ENCODE measurements around the gene WDR36. TPM values are rescaled to one million over a fixed set of nuclear protein-coding genes. Genes with fewer than 3 reads are reported as not detected.

Gene WDR36
- polyA plus RNA-seq, 1 experiment = 8.5 TPM

DNA sequence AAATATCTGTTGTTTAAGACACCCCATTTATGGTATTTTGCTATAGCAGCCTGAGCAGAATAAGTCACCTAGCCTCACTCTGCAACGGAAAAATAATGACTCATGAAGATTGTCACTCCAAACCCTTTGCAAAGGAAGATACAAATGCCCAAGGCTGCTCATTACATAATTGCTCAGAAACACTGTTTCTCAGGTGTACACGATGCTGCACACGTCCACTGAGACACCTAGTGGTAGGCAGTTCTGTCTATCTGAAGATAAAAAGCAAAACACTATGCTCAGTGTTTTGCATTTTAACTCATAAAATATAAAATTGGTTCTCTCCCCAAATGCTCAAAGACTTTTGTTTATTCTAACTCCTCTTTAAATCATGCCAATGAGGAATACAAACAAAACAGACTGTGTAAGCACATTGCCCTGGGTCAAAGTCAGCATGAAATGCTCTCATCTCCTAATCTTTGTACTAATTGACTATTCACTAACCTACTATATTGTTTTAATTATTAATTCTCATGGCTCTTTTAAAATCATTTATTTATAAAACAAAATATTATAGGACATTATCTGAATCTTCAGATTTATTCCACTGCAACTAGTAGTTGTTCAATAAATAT is 28.3 kb upstream of the WDR36 start:
- Histone ChIP-seq H3K4me3 (ENCODE audit: low read depth, low read length) (no peak overlapping the region), H3K36me3 (ENCODE audit: control insufficient read depth, insufficient read depth, low read length) (no peaks in the 10 kb centered on the region), H3K27me3 (ENCODE audit: control insufficient read depth, insufficient read depth, low read length) (no peaks in the 10 kb centered on the region; the same call in 1 of the 2 replicates)
- ChIA-PET CTCF (no interaction called here), POLR2A (no interaction called here)
- DNase-seq (ENCODE audit: low read depth) = no peak
- TF ChIP-seq, protein P1, sequence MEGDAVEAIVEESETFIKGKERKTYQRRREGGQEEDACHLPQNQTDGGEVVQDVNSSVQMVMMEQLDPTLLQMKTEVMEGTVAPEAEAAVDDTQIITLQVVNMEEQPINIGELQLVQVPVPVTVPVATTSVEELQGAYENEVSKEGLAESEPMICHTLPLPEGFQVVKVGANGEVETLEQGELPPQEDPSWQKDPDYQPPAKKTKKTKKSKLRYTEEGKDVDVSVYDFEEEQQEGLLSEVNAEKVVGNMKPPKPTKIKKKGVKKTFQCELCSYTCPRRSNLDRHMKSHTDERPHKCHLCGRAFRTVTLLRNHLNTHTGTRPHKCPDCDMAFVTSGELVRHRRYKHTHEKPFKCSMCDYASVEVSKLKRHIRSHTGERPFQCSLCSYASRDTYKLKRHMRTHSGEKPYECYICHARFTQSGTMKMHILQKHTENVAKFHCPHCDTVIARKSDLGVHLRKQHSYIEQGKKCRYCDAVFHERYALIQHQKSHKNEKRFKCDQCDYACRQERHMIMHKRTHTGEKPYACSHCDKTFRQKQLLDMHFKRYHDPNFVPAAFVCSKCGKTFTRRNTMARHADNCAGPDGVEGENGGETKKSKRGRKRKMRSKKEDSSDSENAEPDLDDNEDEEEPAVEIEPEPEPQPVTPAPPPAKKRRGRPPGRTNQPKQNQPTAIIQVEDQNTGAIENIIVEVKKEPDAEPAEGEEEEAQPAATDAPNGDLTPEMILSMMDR (IDR thresholded peaks at IDR 0.05; ENCODE audit: insufficient read depth, low read depth, low read length) = peak; percentile 48

DNA sequence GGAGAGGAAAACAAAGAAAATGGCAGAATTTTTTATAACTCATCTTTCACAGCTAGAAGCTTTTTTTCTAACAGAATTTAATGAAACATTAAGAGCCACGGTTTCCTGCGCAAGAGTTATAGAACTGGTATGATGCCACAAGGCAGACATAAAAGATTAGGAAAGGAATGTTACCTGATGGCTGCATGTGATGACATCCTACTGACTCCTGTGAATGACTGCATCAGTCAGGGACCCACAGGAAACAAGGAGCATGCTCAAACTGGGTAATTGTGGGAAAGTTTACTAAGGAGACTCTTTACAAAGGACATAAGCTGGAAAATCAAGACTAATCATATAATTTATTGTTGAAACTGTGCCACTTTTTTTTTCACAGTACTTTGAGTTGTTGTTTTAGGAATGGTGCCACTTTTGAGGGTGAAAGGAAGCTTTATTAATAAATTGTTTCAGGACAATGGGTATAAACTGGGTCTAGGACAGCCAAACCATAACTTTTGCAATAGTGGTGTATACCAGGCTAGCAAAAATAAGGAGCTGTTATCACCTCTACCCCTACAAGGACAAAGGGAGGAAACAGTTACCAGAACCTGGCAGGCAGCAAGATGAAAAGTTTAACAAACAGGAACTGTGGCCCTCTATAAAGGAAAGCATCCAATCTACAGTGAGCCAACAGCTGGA is 25.7 kb upstream of the WDR36 start:
- DNase-seq (ENCODE audit: low read depth) = no peak
- POLR2A ChIA-PET = no interaction called here
- CTCF ChIA-PET = no interaction called here
- TF ChIP-seq, protein P1 (IDR thresholded peaks at IDR 0.05; ENCODE audit: insufficient read depth, low read depth, low read length) = no peak
- Histone ChIP-seq H3K36me3 (ENCODE audit: control insufficient read depth, insufficient read depth, low read length) (no peaks in the 10 kb centered on the region), H3K27me3 (ENCODE audit: control insufficient read depth, insufficient read depth, low read length) (peaks cover 10% of the 10 kb centered on the region), H3K4me3 (ENCODE audit: low read depth, low read length) (no peak overlapping the region)

DNA sequence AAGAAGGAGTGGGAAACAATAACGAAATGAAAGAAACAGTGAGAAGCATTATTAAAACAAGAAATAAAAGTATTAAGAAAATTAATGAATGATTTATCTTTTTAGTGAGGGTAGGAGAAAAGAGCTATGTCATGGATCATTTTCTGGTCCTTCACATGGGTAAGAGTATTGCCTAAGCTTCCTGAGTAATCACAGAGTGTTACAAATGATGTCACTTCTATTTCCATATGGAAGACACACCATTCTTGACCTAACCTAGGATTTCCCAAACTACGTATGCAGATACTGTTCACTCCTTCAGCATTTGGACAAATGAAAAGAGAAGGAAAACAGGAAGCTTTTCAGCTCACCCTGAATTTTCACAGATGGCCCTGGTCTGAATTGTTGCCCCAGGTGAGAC is 23.9 kb upstream of the WDR36 start:
- TF ChIP-seq, protein P1 (IDR thresholded peaks at IDR 0.05; ENCODE audit: insufficient read depth, low read depth, low read length) = no peak
- DNase-seq (ENCODE audit: low read depth) = no peak
- ChIA-PET POLR2A (no interaction called here), CTCF (no interaction called here)
- Histone ChIP-seq H3K27me3 (ENCODE audit: control insufficient read depth, insufficient read depth, low read length) (peaks cover 20% of the 10 kb centered on the region), H3K36me3 (ENCODE audit: control insufficient read depth, insufficient read depth, low read length) (no peaks in the 10 kb centered on the region), H3K4me3 (ENCODE audit: low read depth, low read length) (no peak overlapping the region)

DNA sequence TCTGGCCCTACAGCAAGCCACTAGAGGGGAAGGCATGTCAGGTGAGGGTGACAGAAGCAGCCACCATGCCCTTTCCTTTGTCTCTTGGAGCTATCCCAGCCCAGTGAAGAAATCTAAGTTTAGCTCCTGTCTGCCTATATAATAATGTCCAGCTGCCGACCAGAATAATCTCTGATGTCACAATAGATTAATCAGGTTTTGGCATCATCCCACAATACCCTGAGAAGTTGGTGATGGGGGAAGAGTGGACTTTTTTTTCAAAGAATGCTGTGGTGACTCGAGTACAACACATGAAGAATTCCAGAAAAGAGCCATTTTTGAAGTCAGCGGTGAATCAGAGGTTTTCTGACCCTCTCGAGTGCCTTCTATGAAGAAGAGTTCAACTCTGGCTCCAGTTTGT is 22.3 kb upstream of the WDR36 start:
- ChIA-PET POLR2A (no interaction called here), CTCF (interaction anchor here (1.6 kb wide), 1 partner anchor 12 kb away, joined by 3 read pairs; no protein-coding TSS in a partner anchor)

More for the DNA sequence above, 22.3 kb upstream of the WDR36 start:
- TF ChIP-seq, protein P1 (IDR thresholded peaks at IDR 0.05; ENCODE audit: insufficient read depth, low read depth, low read length) = no peak
- H3K27me3 ChIP-seq (ENCODE audit: control insufficient read depth, insufficient read depth, low read length) = peaks cover 20% of the 10 kb centered on the region
- no peaks in the 10 kb centered on the region for H3K36me3 ChIP-seq (ENCODE audit: control insufficient read depth, insufficient read depth, low read length)
- no peak for DNase-seq (ENCODE audit: low read depth)
- no peak overlapping the region for H3K4me3 ChIP-seq (ENCODE audit: low read depth, low read length)
